Measurements from ENCODE around the gene PCK1.

PCK1 gene

GRCh38 chr20:57528148-57528547, 32.8 kb upstream of the PCK1 start:
- no peak for TF ChIP-seq CTCF (IDR thresholded peaks at IDR 0.05; ENCODE audit: low read depth, low read length, missing control alignments)
- no peak overlapping the region for H3K4me3 ChIP-seq (replicated peaks; ENCODE audit: low read depth, low read length)
- DNase-seq (ENCODE audit: extremely low read depth, low read depth): no peak

DNA sequence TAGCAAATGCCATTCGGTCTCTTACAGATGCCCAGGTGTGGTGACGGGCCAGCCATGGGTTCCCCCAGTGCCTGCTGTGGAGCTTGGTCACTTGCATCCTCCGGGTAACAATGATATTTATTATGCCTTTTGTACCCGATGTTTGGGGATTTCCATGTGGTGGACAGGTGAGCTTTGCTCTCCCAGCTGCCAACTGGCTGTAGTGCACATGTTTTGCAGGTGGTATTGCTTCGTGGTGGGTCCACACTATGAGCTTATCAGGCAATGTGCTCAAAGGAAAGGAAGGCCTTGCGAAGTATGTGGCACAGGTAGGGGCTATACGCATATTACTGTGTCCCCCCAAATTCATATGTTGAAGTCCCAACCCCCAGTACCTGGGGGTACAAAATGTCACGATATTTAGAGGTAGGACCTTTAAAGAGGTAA, 31.7 kb upstream of the PCK1 start:
- no peak overlapping the region for H3K4me3 ChIP-seq (replicated peaks; ENCODE audit: low read depth, low read length)
- TF ChIP-seq CTCF (IDR thresholded peaks at IDR 0.05; ENCODE audit: low read depth, low read length, missing control alignments): no peak
- DNase-seq (ENCODE audit: extremely low read depth, low read depth): no peak

DNA sequence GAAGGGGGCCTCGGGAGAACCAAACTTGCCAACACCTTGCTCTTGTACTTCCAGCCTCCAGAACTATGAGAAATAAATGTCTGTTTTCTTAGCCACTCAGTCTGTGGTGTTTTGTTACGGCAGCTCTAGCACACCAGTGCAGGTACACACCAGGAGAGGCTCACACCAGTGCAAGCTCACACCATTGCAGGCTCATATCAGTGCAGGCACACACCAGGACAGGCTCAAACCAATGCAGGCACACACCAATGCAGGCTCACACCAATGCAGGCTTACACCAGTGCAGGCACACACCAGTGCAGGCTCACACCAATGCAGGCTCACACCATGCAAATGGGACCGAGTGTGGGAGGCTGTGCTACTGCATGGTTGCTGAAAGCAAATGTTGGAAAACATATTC, 31.1 kb upstream of the PCK1 start:
- TF ChIP-seq CTCF (IDR thresholded peaks at IDR 0.05; ENCODE audit: low read depth, low read length, missing control alignments): no peak
- no peak for DNase-seq (ENCODE audit: extremely low read depth, low read depth)
- H3K4me3 ChIP-seq (replicated peaks; ENCODE audit: low read depth, low read length): no peak overlapping the region

GRCh38 chr20:57530327-57530981, 30.5 kb upstream of the PCK1 start:
- TF ChIP-seq CTCF (IDR thresholded peaks at IDR 0.05; ENCODE audit: low read depth, low read length, missing control alignments): no peak
- DNase-seq (ENCODE audit: extremely low read depth, low read depth): no peak
- H3K4me3 ChIP-seq (replicated peaks; ENCODE audit: low read depth, low read length): no peak overlapping the region

GRCh38 chr20:57532104-57532503, 28.8 kb upstream of the PCK1 start:
- TF ChIP-seq CTCF (IDR thresholded peaks at IDR 0.05; ENCODE audit: low read depth, low read length, missing control alignments): no peak
- DNase-seq (ENCODE audit: extremely low read depth, low read depth): no peak
- H3K4me3 ChIP-seq (replicated peaks; ENCODE audit: low read depth, low read length): no peak overlapping the region

DNA sequence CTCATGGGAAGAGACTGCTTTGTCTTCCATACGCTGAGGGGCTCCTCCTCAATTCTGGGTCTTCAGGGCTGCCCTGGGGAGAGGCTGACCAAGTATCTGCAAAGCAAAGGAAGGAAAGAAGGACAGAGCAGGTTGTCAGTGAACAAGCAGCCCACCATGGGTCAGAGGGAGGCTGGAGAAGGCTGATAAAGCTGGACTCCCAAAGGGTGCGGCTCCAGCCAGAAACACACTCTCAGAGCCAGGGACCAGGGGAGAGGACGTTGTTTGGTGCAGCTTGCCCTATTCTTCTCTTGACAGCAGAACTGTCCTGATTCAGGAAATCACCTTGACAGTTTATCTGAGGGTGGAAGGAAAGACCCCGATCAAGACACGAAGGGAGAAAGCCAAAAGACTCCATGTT, 25.6 kb upstream of the PCK1 start:
- H3K4me3 ChIP-seq (replicated peaks; ENCODE audit: low read depth, low read length): no peak overlapping the region
- no peak for DNase-seq (ENCODE audit: extremely low read depth, low read depth)
- no peak for TF ChIP-seq CTCF (IDR thresholded peaks at IDR 0.05; ENCODE audit: low read depth, low read length, missing control alignments)

All from HFF-Myc (cell line).